H9 (cell line): ENCODE results near the gene DOCK1. TPM values are rescaled to one million over a fixed set of nuclear protein-coding genes. Genes with fewer than 3 reads are reported as not detected.

Experiments used
- DNase-seq: peaks from one replicate; pipeline ENCODE4 v3.0.0-alpha.2; 2017
- H2AFZ ChIP-seq: one replicate; pipeline ENCODE4 v1.6.1; 2013; ENCODE audit warnings: mild to moderate bottlenecking, low read length, control low read depth, moderate library complexity
- H2AK5ac ChIP-seq: 2 replicates; pipeline ENCODE4 v1.6.1; 2013; ENCODE audit warnings: low read length, control low read depth, mixed read lengths; ENCODE audit not compliant: insufficient read length
- H2BK120ac ChIP-seq: one replicate; pipeline ENCODE4 v1.6.1; 2013; ENCODE audit warnings: low read depth, mild to moderate bottlenecking, low read length, control low read depth, inconsistent platforms; ENCODE audit not compliant: poor library complexity, severe bottlenecking
- H2BK12ac ChIP-seq: 2 replicates; pipeline ENCODE4 v1.6.1; 2013; ENCODE audit warnings: low read length, control low read depth, mixed read lengths, low read depth; ENCODE audit not compliant: insufficient read length
- H2BK15ac ChIP-seq: 2 replicates; pipeline ENCODE4 v1.6.1; 2013; ENCODE audit warnings: low read depth, low read length, control low read depth
- H2BK20ac ChIP-seq: one replicate; pipeline ENCODE4 v1.6.1; 2013; ENCODE audit warnings: low read depth, mild to moderate bottlenecking, low read length, control low read depth, inconsistent platforms; ENCODE audit not compliant: poor library complexity, severe bottlenecking
- H2BK5ac ChIP-seq: 2 replicates; pipeline ENCODE4 v1.6.1; 2013; ENCODE audit warnings: low read length, control low read depth, mixed read lengths; ENCODE audit not compliant: insufficient read length
- H3K14ac ChIP-seq: 2 replicates; pipeline ENCODE4 v1.6.1; 2013; ENCODE audit warnings: low read length, control low read depth; ENCODE audit not compliant: insufficient read depth
- H3K18ac ChIP-seq: 2 replicates; pipeline ENCODE4 v1.6.1; 2013; ENCODE audit warnings: low read depth, mild to moderate bottlenecking, mixed read lengths, low read length, control low read depth; ENCODE audit not compliant: insufficient read length
- H3K23ac ChIP-seq: 2 replicates; pipeline ENCODE4 v1.6.1; 2013; ENCODE audit warnings: low read length, control low read depth, mixed read lengths, low read depth; ENCODE audit not compliant: insufficient read length
- H3K23me2 ChIP-seq: 2 replicates; pipeline ENCODE4 v1.6.1; 2013; ENCODE audit warnings: low read depth, mild to moderate bottlenecking, mixed read lengths, low read length, control low read depth; ENCODE audit not compliant: insufficient read length, poor library complexity, severe bottlenecking
- H3K27ac ChIP-seq: 2 replicates; pipeline ENCODE4 v1.5.1; 2013; ENCODE audit warnings: low read length, control low read depth, mixed read lengths, low read depth; ENCODE audit not compliant: insufficient read length
- H3K27me3 ChIP-seq: 2 replicates; pipeline ENCODE4 v1.6.1; 2013; ENCODE audit warnings: low read length, control low read depth, inconsistent platforms; ENCODE audit not compliant: insufficient read depth
- H3K4ac ChIP-seq: 2 replicates; pipeline ENCODE4 v1.6.1; 2013; ENCODE audit warnings: low read depth, mild to moderate bottlenecking, control low read depth, inconsistent platforms, low read length, moderate library complexity
- H3K4me1 ChIP-seq: 2 replicates; pipeline ENCODE4 v1.6.1; 2013; ENCODE audit warnings: low read length, control low read depth, inconsistent platforms; ENCODE audit not compliant: insufficient read depth
- H3K4me2 ChIP-seq: 2 replicates; pipeline ENCODE4 v1.6.1; 2013; ENCODE audit warnings: low read length, control low read depth, mixed read lengths; ENCODE audit not compliant: insufficient read length, insufficient read depth
- H3K56ac ChIP-seq: 2 replicates; pipeline ENCODE4 v1.6.1; 2013; ENCODE audit warnings: low read depth, mild to moderate bottlenecking, mixed read lengths, low read length, control low read depth; ENCODE audit not compliant: insufficient read length
- H3K79me1 ChIP-seq: 2 replicates; pipeline ENCODE4 v1.6.1; 2013; ENCODE audit warnings: low read depth, mild to moderate bottlenecking, moderate library complexity, low read length, control low read depth, inconsistent platforms; ENCODE audit not compliant: insufficient read depth, poor library complexity, severe bottlenecking
- H3K79me2 ChIP-seq: 2 replicates; pipeline ENCODE4 v1.6.1; 2013; ENCODE audit warnings: low read length, control low read depth, inconsistent platforms; ENCODE audit not compliant: insufficient read depth
- H3K9ac ChIP-seq: 2 replicates; pipeline ENCODE4 v1.6.1; 2013; ENCODE audit warnings: low read length, control low read depth, mixed read lengths; ENCODE audit not compliant: insufficient read length; ENCODE audit errors: extremely low read depth
- H3K9me3 ChIP-seq: one replicate; pipeline ENCODE4 v1.6.1; 2013; ENCODE audit warnings: low read depth, low read length, inconsistent platforms; ENCODE audit not compliant: control insufficient read depth
- H3T11ph ChIP-seq: one replicate; pipeline ENCODE4 v1.6.1; 2013; ENCODE audit warnings: mild to moderate bottlenecking, low read length, control low read depth, inconsistent platforms
- H4K20me1 ChIP-seq: one replicate; pipeline ENCODE4 v1.6.1; 2013; ENCODE audit not compliant: control insufficient read depth, insufficient read length, insufficient read depth
- H4K5ac ChIP-seq: 2 replicates; pipeline ENCODE4 v1.6.1; 2013; ENCODE audit warnings: low read depth, mild to moderate bottlenecking, mixed read lengths, low read length, control low read depth; ENCODE audit not compliant: insufficient read length
- H4K8ac ChIP-seq: replicated peaks from 2 replicates; pipeline ENCODE4 v1.6.1; 2013; ENCODE audit warnings: low read length, control low read depth, mixed read lengths, low read depth; ENCODE audit not compliant: insufficient read length
- H4K91ac ChIP-seq: 2 replicates; pipeline ENCODE4 v1.6.1; 2013; ENCODE audit warnings: low read depth, mild to moderate bottlenecking, moderate library complexity, mixed read lengths, low read length, control low read depth; ENCODE audit not compliant: insufficient read length
- H3K27ac Mint-ChIP-seq, 3 experiments: 2 replicates in 2 of 3; 3 replicates in 1 of 3; pipeline ENCODE4 v1.8.0; 2020 to 2021; ENCODE audit warnings: mixed read lengths in 3 of 3, mild to moderate bottlenecking in 1 of 3, moderate library complexity in 1 of 3
- H3K27me3 Mint-ChIP-seq: 2 replicates; pipeline ENCODE4 v1.8.0; 2021; ENCODE audit warnings: low read depth, mild to moderate bottlenecking, moderate library complexity, mixed read lengths
- H3K36me3 Mint-ChIP-seq, 3 experiments: 2 replicates in 2 of 3; 3 replicates in 1 of 3; pipeline ENCODE4 v1.8.0; 2020 to 2021; ENCODE audit warnings: low read depth in 3 of 3, mixed read lengths in 3 of 3; ENCODE audit not compliant: insufficient read depth in 1 of 3
- H3K4me1 Mint-ChIP-seq, 2 experiments: 2 replicates each; pipeline ENCODE4 v1.8.0; 2020; ENCODE audit warnings: mixed read lengths in 2 of 2
- H3K4me3 Mint-ChIP-seq, 2 experiments: 2 replicates in 1 of 2; 3 replicates in 1 of 2; pipeline ENCODE4 v1.8.0; 2020 to 2021; ENCODE audit warnings: mild to moderate bottlenecking in 2 of 2, mixed read lengths in 2 of 2, moderate library complexity in 1 of 2
- H3K9me3 Mint-ChIP-seq, 2 experiments: 2 replicates in 1 of 2; 3 replicates in 1 of 2; pipeline ENCODE4 v1.8.0; 2020; ENCODE audit warnings: mild to moderate bottlenecking in 2 of 2, mixed read lengths in 2 of 2, moderate library complexity in 1 of 2
- WGBS: extraction: QIAGEN DNeasy Blood & Tissue Kit; methylation state at CpG from one replicate; pipeline ENCODE4 v1.1.7; 2013; ENCODE audit warnings: missing lambda C conversion rate, low lambda C conversion rate, mixed read lengths; ENCODE audit not compliant: insufficient read length; ENCODE audit errors: extremely low coverage; 5-methylcytosine and 5-hydroxymethylcytosine counted together
- total RNA-seq: library from RNA; stranded (reverse); gene quantifications from 2 replicates; pipeline ENCODE4 v1.2.1, GENCODE V29; 2021
- TF ChIP-seq, protein P1 (sequence below): fragments of 200-600 bp; sonication (generic); conservative IDR thresholded peaks from 3 replicates; pipeline ENCODE4 v1.8.0; 2021; ENCODE audit warnings: antibody characterized with exemption, mild to moderate bottlenecking

Gene DOCK1
- total RNA-seq, 1 experiment from 2014 or later: 57.0 TPM

DNA sequence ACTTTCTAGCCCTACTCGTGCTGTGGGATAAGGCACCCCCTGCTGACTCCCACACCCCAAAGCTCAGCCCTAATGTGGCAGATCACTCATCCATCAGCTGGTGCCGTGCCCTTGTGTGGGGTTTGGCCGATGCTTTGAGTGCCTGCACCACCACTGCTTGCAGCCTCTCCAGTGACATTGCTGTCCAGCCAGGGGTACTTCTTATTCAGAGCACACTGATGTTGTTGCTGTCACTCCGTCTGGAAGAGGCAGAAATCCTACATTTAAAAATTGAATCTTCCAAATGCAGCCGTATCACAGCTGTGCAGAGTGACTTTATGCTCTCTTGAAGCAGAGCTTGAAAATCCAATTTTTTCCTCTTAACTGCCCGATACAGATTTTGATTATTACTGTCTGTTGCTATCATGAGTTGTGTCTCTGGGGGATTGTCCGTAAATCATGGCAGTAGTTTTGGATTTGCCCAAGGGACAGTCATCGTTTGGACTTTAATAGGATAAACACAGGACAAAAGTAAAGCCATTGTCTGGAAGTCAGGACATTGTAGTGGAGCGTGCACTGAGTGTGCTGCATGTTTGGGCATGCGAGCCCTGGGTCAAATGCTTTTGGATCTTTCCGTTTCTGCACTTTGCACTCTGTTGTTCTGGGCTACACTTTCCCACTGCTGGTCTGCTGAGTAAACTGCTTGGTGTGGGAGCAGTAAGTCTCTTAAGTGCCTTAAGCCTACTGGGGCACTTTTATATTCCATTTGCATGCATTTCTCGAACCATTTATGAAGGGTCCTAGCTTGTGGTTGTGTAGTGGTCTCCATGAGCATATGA, 128.2 kb downstream of the DOCK1 start:
- Histone ChIP-seq H4K5ac (no peak overlapping the region), H3K4me1 (no peaks in the 10 kb centered on the region), H2AK5ac (no peak overlapping the region), H3K18ac (no peak overlapping the region), H3K27me3 (no peaks in the 10 kb centered on the region), H3T11ph (no peak overlapping the region), H3K56ac (no peak overlapping the region), H2BK5ac (no peak overlapping the region), H3K23ac (no peak overlapping the region), H3K79me1 (no peaks in the 10 kb centered on the region), H3K9me3 (no peaks in the 10 kb centered on the region), H3K4me2 (no peak overlapping the region), H2BK12ac (no peak overlapping the region), H3K4ac (no peak overlapping the region), H2BK20ac (no peak overlapping the region), H2AFZ (no peak overlapping the region), H3K79me2 (no peaks in the 10 kb centered on the region), H3K9ac (no peak overlapping the region), H4K8ac (no peak overlapping the region), H4K91ac (no peak overlapping the region), H2BK120ac (no peak overlapping the region), H4K20me1 (no peaks in the 10 kb centered on the region), H3K23me2 (no peaks in the 10 kb centered on the region), H3K27ac (no peak overlapping the region), H2BK15ac (no peak overlapping the region), H3K14ac (no peak overlapping the region)
- no peak overlapping the region for H3K4me3 Mint-ChIP-seq
- peaks cover 26 to 68% (median 61%) of the 10 kb centered on the region in 3 experiments; a peak in 6 of 7 replicates for H3K36me3 Mint-ChIP-seq
- H3K9me3 Mint-ChIP-seq: no peaks in the 10 kb centered on the region
- peak overlapping the region in 1 of 3 experiments; percentile 58; a peak in 1 of 7 replicates for H3K27ac Mint-ChIP-seq
- no CpG with 5 or more reads among the region's 12 CpGs for WGBS
- no peaks in the 10 kb centered on the region for H3K27me3 Mint-ChIP-seq
- H3K4me1 Mint-ChIP-seq: no peaks in the 10 kb centered on the region
- DNase-seq: no peak
- TF ChIP-seq, protein P1, sequence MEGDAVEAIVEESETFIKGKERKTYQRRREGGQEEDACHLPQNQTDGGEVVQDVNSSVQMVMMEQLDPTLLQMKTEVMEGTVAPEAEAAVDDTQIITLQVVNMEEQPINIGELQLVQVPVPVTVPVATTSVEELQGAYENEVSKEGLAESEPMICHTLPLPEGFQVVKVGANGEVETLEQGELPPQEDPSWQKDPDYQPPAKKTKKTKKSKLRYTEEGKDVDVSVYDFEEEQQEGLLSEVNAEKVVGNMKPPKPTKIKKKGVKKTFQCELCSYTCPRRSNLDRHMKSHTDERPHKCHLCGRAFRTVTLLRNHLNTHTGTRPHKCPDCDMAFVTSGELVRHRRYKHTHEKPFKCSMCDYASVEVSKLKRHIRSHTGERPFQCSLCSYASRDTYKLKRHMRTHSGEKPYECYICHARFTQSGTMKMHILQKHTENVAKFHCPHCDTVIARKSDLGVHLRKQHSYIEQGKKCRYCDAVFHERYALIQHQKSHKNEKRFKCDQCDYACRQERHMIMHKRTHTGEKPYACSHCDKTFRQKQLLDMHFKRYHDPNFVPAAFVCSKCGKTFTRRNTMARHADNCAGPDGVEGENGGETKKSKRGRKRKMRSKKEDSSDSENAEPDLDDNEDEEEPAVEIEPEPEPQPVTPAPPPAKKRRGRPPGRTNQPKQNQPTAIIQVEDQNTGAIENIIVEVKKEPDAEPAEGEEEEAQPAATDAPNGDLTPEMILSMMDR: no peak
